ENCODE results near the gene MCRIP2.
A peak's percentile ranks its signal among the peaks of the same experiment; 100 is the strongest.

The MCRIP2 gene

DNA sequence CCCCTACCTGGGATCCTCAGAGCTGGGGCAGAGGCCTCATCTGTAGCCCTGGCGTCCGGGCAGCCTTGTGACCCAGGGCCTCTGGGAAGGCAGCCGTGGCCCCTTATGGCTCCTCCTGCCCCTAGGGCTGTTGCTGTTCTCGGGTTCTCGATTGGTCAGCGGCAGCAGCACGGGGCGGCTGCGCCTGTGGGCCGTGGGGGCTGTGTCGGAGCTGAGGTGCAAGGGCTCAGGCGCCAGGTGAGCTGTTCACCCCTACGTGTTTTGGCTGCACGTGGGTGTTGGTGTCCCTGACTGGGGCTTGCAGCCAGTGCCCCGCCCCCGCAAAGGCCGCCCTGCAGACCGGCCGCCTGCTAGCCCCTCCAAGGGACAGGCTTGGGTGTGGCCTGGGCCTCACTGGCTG, 20.5 kb downstream of the MCRIP2 start:
- DNase-seq, result no peak
- no peak overlapping the region for H3K4me3 ChIP-seq (ENCODE audit: low read depth, low read length)
- H3K36me3 ChIP-seq, result peaks cover 17% of the 10 kb centered on the region
- H3K4me1 ChIP-seq, result peaks cover 13% of the 10 kb centered on the region
- TF ChIP-seq, protein P1, sequence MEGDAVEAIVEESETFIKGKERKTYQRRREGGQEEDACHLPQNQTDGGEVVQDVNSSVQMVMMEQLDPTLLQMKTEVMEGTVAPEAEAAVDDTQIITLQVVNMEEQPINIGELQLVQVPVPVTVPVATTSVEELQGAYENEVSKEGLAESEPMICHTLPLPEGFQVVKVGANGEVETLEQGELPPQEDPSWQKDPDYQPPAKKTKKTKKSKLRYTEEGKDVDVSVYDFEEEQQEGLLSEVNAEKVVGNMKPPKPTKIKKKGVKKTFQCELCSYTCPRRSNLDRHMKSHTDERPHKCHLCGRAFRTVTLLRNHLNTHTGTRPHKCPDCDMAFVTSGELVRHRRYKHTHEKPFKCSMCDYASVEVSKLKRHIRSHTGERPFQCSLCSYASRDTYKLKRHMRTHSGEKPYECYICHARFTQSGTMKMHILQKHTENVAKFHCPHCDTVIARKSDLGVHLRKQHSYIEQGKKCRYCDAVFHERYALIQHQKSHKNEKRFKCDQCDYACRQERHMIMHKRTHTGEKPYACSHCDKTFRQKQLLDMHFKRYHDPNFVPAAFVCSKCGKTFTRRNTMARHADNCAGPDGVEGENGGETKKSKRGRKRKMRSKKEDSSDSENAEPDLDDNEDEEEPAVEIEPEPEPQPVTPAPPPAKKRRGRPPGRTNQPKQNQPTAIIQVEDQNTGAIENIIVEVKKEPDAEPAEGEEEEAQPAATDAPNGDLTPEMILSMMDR (IDR thresholded peaks at IDR 0.05; ENCODE audit: low read depth, low read length), result no peak
- no peaks in the 10 kb centered on the region for H3K27me3 ChIP-seq
- H3K9me3 ChIP-seq, result no peaks in the 10 kb centered on the region

DNA sequence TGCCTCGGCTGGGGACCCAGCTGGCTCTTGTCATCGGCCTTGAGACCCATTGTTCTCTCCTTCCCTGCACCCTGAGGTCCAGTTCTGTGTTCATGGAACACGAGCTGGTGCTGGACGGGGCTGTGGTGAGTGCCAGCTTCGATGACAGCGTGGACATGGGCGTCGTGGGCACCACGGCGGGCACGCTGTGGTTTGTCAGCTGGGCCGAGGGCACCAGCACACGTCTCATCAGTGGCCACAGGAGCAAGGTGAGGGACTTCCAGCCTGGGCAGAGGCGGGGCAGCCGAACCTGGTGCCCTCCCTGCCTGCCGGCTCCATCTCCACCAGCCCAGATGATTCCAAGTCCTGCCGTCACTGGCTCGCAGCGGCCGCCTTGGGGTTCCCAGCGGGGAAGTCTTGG, 21.0 kb downstream of the MCRIP2 start:
- peaks cover 13% of the 10 kb centered on the region for H3K4me1 ChIP-seq
- H3K4me3 ChIP-seq (ENCODE audit: low read depth, low read length), result no peak overlapping the region
- TF ChIP-seq, protein P1 (IDR thresholded peaks at IDR 0.05; ENCODE audit: low read depth, low read length), result no peak
- H3K27me3 ChIP-seq, result no peaks in the 10 kb centered on the region
- no peak for DNase-seq
- peaks cover 13% of the 10 kb centered on the region; the same call in 1 of the 2 replicates for H3K36me3 ChIP-seq
- H3K9me3 ChIP-seq, result no peaks in the 10 kb centered on the region

DNA sequence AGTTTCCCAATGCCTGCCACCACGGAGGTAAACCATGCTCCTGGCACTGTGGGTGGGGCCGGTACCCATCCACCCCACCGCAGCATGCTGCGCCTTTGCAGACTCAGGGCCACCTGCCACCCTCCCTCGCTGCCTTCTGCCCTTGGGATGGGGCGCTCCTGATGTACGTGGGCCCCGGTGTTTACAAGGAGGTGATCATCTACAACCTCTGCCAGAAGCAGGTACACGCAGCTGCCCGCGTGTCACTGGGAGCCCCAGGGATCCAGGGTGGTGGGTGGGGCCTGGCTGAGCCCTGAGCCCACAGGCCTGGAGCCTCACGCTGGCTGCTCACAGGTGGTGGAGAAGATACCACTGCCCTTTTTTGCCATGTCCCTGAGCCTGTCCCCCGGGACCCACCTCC, 24.9 kb downstream of the MCRIP2 start:
- no peaks in the 10 kb centered on the region for H3K4me1 ChIP-seq
- H3K9me3 ChIP-seq, result no peaks in the 10 kb centered on the region
- no peak for DNase-seq
- H3K4me3 ChIP-seq (ENCODE audit: low read depth, low read length), result no peak overlapping the region
- TF ChIP-seq, protein P1 (IDR thresholded peaks at IDR 0.05; ENCODE audit: low read depth, low read length), result no peak
- H3K36me3 ChIP-seq, result peaks cover 28% of the 10 kb centered on the region
- no peaks in the 10 kb centered on the region for H3K27me3 ChIP-seq

DNA sequence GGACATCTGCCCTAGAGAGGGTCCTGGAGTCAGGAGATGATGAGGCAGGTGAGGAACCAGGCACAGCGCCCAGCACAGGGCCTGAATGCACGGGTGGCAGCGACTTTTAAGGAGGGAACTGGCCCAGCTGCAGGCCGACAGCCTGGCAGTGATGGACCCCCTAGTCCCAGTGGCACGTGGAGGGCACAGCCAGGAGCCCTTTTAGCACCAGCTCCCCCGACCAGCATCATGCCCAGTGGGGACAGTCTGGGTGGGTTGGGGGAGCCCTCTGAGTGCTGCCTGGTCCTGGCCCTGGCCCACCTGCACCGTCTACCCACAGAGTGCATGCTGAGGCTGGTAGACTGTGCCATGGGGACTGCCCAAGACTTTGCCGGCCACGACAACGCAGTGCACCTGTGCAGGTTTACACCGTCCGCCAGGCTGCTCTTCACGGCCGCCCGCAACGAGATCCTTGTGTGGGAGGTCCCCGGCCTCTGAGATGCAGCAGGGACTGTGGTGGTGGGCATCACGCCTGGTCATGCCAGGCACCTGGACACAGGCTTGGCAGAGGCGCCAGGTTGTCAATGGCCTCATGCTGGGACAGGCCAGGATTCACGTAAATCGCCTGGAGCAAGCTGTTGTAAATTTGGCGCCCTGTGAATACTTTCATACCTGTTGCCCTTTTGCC, 25.6 kb downstream of the MCRIP2 start:
- DNase-seq, result no peak
- Histone ChIP-seq H3K4me1 (no peaks in the 10 kb centered on the region), H3K9me3 (no peaks in the 10 kb centered on the region), H3K4me3 (ENCODE audit: low read depth, low read length) (no peak overlapping the region; the same call in 1 of the 2 replicates), H3K27me3 (no peaks in the 10 kb centered on the region), H3K36me3 (peaks cover 33% of the 10 kb centered on the region)
- TF ChIP-seq, protein P1 (IDR thresholded peaks at IDR 0.05; ENCODE audit: low read depth, low read length), result no peak

DNA sequence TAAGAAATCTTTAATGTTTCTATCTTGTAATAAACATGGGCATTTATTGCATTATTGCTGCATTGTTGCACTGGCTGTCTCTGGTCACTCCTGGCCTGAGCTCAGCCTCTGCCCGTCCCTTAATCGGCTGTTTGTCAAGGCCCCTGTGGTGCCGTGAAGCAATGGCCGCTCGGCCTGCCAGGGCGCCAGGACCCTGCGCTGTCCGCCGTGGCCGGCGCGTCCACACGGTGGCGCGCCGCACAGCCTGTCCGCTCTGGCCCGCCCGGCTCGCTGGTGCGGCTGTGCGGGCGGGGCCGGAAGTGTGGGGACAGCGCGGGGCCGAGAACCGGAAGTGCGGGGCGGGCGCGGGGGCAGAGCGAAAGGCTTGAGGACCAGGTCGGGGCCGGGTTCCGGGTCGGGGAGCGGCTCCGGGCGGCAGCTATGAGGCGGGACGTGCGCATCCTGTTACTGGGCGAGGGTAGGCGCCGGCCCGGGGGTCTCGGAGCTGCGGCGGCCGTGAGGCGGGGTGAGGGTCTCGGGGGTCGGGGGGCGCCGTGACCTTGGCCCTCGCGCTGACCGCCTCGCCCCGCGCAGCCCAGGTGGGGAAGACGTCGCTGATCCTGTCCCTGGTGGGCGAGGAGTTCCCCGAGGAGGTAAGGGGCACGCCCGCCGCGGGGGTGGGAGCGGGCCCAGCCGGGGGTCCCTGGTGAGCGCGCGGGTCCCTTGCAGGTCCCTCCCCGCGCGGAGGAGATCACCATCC, 26.3 kb downstream of the MCRIP2 start, which contains the start of gene RHOT2:
Gene RHOT2, plus strand, starts transcription at position 353 of the 739 bp plus-strand sequence. Its CDS starts 68 bp downstream, at position 421.
- H3K9me3 ChIP-seq, result no peaks in the 10 kb centered on the region
- no peaks in the 10 kb centered on the region for H3K27me3 ChIP-seq
- TF ChIP-seq, protein P1 (IDR thresholded peaks at IDR 0.05; ENCODE audit: low read depth, low read length), result peak; percentile 62
- no peaks in the 10 kb centered on the region for H3K4me1 ChIP-seq
- peak within 1 kb of the TSS; percentile 90 for H3K4me3 ChIP-seq (ENCODE audit: low read depth, low read length)
- peaks cover 40% of the 10 kb centered on the region for H3K36me3 ChIP-seq
- peak; percentile 95 for DNase-seq

Measured in BE2C (cell line).